Measurements from ENCODE around the gene RIBC1.

The RIBC1 gene

DNA sequence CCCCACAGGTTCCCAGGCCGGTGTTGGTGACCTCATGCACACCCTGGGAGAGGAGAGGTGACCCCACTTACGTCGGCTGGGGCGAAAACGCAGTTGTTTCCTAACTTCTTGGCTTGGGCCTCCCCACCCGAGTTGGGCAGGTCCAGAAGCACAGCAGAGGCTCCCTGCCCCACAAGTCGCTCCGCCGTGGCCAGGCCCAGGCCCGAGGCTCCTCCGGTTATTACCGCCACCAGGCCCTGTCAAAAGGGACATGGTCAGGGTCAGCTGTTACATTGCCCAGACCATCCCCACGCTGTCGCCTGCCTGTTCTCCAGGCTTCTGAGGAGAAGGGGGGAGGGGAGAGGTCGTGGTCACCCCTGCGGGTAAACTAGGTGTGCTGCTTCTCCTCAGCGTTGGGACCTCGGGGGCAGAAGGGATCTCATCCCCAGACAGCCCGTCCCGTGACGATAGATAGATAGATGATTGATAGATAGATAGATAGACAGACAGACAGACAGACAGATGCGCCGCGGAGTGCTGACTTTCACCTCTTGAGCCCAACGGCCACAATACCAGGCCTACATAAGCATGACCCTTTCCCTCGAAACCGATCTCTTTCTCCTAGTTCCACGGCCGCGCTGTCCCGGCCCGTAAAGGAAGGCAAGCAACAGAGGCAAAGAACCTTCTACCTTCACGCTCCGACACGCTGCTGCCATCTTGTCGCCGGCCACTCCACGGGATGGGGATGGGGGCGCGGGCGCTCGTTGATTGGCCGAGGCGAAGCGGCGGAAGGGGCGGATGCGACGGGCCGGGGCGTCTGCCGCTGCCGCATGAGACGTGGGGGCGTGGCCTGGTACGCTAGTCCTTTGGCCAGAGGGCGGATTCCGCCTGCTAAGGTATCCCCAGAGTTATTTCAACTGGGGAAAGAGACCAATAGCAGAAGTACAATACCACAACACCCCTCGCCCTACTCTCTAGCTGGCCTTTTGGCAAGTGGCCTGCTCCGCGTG lies 11.3 kb downstream of the RIBC1 start, which contains the start of gene HSD17B10:
TSS of gene HSD17B10 (minus strand) at position 720 of the 989 bp plus-strand sequence. CDS start at position 695, 25 bp downstream.
- TF ChIP-seq YY1 (IDR thresholded peaks at IDR 0.05; ENCODE audit: low read depth) (peak; percentile 89), TAF1 (IDR thresholded peaks at IDR 0.05; ENCODE audit: low read depth) (peak; percentile 81)
- TF ChIP-seq, protein P1, sequence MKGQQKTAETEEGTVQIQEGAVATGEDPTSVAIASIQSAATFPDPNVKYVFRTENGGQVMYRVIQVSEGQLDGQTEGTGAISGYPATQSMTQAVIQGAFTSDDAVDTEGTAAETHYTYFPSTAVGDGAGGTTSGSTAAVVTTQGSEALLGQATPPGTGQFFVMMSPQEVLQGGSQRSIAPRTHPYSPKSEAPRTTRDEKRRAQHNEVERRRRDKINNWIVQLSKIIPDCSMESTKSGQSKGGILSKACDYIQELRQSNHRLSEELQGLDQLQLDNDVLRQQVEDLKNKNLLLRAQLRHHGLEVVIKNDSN (IDR thresholded peaks at IDR 0.05), result no peak

DNA sequence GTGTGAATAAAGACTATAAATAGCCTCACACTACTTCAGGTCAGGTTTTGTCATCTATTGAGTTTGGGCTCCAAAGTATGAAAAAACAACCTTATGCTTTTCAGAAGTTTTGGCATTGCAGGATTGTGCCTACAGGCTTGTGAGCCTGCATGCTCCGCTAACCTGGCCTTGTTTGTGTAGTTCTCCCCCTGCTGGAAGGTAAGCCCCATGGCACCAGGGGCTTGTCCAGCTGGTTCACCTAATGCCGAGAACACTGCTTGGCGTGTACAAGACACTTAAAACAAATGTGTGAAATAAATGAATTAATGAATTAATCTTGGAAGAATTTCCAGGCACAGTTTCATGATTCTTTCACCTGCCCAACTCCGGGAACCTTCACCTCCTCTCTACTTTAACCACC lies 13.3 kb downstream of the RIBC1 start:
- TF ChIP-seq TCF12 (IDR thresholded peaks at IDR 0.05; ENCODE audit: low read depth), result no peak
- TF ChIP-seq FOXM1 (IDR thresholded peaks at IDR 0.05; ENCODE audit: borderline replicate concordance, low read depth), result no peak
- TF ChIP-seq RAD21 (IDR thresholded peaks at IDR 0.05; ENCODE audit: low read depth), result peak; percentile 58
- no peak for TF ChIP-seq YY1 (IDR thresholded peaks at IDR 0.05; ENCODE audit: low read depth)
- no peak for TF ChIP-seq TEAD4 (IDR thresholded peaks at IDR 0.05)
- no peak for TF ChIP-seq ZBTB7A (IDR thresholded peaks at IDR 0.05; ENCODE audit: low read depth)
- no peak for TF ChIP-seq CEBPB (IDR thresholded peaks at IDR 0.05)

DNA sequence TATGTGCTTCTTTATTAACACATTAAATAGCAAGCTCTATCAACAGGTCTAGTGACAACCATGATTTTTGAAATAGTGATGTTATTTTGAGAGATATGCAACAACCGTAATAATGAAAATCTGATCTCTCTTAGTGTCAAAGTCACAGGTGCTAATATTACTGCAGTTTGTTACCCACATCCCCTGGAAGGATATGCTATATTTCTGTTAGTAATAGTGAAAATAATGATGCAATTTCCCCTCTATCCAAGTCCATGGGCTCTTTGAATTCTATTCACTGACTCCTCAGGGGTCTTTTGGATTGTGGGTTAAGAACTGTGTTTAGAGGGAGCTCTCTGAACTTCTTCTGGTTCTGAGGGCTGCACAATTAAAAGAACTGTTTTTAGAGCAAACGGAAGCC lies 14.5 kb downstream of the RIBC1 start:
- TF ChIP-seq CREB1 (IDR thresholded peaks at IDR 0.05; ENCODE audit: low read depth) (no peak), FOXM1 (IDR thresholded peaks at IDR 0.05; ENCODE audit: borderline replicate concordance, low read depth) (no peak), CEBPB (IDR thresholded peaks at IDR 0.05) (no peak), NFIC (IDR thresholded peaks at IDR 0.05) (no peak), TCF12 (IDR thresholded peaks at IDR 0.05; ENCODE audit: low read depth) (no peak), RAD21 (IDR thresholded peaks at IDR 0.05; ENCODE audit: low read depth) (no peak), ZBTB7A (IDR thresholded peaks at IDR 0.05; ENCODE audit: low read depth) (no peak)
- TF ChIP-seq, protein P2, sequence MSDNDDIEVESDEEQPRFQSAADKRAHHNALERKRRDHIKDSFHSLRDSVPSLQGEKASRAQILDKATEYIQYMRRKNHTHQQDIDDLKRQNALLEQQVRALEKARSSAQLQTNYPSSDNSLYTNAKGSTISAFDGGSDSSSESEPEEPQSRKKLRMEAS (IDR thresholded peaks at IDR 0.05), result no peak
- TF ChIP-seq, protein P3, sequence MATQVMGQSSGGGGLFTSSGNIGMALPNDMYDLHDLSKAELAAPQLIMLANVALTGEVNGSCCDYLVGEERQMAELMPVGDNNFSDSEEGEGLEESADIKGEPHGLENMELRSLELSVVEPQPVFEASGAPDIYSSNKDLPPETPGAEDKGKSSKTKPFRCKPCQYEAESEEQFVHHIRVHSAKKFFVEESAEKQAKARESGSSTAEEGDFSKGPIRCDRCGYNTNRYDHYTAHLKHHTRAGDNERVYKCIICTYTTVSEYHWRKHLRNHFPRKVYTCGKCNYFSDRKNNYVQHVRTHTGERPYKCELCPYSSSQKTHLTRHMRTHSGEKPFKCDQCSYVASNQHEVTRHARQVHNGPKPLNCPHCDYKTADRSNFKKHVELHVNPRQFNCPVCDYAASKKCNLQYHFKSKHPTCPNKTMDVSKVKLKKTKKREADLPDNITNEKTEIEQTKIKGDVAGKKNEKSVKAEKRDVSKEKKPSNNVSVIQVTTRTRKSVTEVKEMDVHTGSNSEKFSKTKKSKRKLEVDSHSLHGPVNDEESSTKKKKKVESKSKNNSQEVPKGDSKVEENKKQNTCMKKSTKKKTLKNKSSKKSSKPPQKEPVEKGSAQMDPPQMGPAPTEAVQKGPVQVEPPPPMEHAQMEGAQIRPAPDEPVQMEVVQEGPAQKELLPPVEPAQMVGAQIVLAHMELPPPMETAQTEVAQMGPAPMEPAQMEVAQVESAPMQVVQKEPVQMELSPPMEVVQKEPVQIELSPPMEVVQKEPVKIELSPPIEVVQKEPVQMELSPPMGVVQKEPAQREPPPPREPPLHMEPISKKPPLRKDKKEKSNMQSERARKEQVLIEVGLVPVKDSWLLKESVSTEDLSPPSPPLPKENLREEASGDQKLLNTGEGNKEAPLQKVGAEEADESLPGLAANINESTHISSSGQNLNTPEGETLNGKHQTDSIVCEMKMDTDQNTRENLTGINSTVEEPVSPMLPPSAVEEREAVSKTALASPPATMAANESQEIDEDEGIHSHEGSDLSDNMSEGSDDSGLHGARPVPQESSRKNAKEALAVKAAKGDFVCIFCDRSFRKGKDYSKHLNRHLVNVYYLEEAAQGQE (IDR thresholded peaks at IDR 0.05; ENCODE audit: low read depth), result no peak

DNA sequence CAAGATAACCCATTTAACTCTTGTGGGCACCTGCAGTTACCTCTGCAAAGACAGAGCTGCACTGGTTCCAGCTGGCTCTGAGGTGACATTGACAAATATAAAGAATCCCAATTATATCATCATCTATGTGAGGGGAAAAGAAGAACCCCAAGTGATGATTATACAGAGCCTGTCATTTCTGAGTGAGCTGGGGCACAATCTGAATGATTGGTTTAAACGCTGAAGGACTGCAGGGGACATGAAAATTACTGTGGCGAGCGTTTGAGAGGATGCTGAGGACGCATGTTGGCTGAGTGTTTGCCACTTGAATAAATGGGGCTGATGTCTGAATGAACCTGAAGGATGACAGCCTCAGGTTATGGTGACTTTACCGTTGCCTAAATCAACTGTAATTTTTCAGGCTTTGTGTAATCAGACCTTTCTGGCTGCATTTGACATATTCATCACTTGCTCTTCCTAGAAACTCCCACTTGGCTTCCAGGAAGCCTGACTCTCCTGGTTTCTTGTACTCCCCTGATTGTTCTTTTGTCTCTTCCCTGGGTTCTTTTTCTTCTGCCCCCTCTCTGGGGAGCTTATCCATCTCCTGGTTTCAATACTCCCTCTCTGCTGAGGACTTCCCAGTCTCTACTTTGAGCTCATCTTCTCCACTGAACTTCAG lies 15.6 kb downstream of the RIBC1 start:
- TF ChIP-seq FOXM1 (IDR thresholded peaks at IDR 0.05; ENCODE audit: borderline replicate concordance, low read depth), result no peak
- TF ChIP-seq RAD21 (IDR thresholded peaks at IDR 0.05; ENCODE audit: low read depth), result no peak

DNA sequence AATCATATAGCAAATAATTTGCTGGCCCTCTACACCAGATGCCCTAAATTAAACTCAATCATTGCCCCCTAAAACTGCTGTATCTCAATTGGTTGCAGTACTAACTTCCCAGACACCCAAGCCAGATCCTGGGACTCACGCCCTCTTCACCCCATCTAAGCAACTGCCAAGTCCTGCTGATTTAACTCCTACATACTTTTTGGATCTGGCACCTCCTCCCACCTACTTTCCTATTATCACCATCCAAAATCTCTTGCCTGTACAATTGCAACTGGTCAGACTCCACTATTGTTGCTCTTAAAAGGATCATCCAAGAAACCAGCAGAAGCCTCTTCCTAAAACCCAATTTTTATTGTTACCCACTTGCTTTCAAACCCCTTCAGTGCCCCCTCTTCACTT lies 16.2 kb downstream of the RIBC1 start:
- TF ChIP-seq EGR1 (IDR thresholded peaks at IDR 0.05) (no peak), EP300 (IDR thresholded peaks at IDR 0.05; ENCODE audit: borderline replicate concordance) (no peak), YY1 (IDR thresholded peaks at IDR 0.05; ENCODE audit: low read depth) (no peak)
- TF ChIP-seq, protein P2 (IDR thresholded peaks at IDR 0.05), result no peak

DNA sequence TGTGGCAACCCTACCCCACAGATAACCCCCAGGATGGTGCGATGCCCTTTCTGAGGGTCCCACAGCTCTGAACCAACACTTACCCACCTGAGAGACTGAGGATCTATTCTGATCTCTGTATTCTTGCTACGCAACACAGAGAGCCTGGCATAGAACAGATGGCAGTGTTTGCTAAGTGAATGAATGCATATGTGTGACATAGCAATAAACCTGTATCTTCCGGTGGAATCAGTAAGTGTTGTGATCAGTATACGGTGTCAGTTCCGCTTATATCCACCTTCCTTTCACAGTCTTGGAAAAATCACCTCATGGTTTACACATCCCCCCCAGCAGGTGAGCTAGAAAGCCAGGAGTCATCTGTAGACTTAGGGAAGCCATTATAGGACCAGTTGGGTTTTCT lies 17.4 kb downstream of the RIBC1 start:
- no peak for TF ChIP-seq EGR1 (IDR thresholded peaks at IDR 0.05)
- no peak for TF ChIP-seq TCF12 (IDR thresholded peaks at IDR 0.05; ENCODE audit: low read depth)
- TF ChIP-seq, protein P3 (IDR thresholded peaks at IDR 0.05; ENCODE audit: low read depth), result no peak
- TF ChIP-seq, protein P1 (IDR thresholded peaks at IDR 0.05), result no peak
- TF ChIP-seq FOXM1 (IDR thresholded peaks at IDR 0.05; ENCODE audit: borderline replicate concordance, low read depth), result no peak
- no peak for TF ChIP-seq EP300 (IDR thresholded peaks at IDR 0.05; ENCODE audit: borderline replicate concordance)
- no peak for TF ChIP-seq TAF1 (IDR thresholded peaks at IDR 0.05; ENCODE audit: low read depth)
- no peak for TF ChIP-seq ZBTB7A (IDR thresholded peaks at IDR 0.05; ENCODE audit: low read depth)
- TF ChIP-seq, protein P2 (IDR thresholded peaks at IDR 0.05), result no peak

Measured in Ishikawa (cell line).